ENCODE measurements around the gene PGLYRP3.

PGLYRP3 gene

GRCh38 chr1:153312570-153313186, at the start of gene PGLYRP3:
Gene PGLYRP3 (minus strand): TSS chr1:153312952. CDS start chr1:153310665, 2,287 bp downstream.
- DNase-seq: no peak

GRCh38 chr1:153362187-153362775, 49.5 kb upstream of the PGLYRP3 start:
- no peak for DNase-seq

- no peak for DNase-seq
Observed at GRCh38 chr1:153361480-153362109, 48.8 kb upstream of the PGLYRP3 start.

- DNase-seq: no peak
Observed at GRCh38 chr1:153360592-153361479, 48.1 kb upstream of the PGLYRP3 start.

GRCh38 chr1:153360190-153360589, 47.4 kb upstream of the PGLYRP3 start:
- no peak for DNase-seq

GRCh38 chr1:153359241-153359640, 46.5 kb upstream of the PGLYRP3 start:
- no peak for DNase-seq

DNA sequence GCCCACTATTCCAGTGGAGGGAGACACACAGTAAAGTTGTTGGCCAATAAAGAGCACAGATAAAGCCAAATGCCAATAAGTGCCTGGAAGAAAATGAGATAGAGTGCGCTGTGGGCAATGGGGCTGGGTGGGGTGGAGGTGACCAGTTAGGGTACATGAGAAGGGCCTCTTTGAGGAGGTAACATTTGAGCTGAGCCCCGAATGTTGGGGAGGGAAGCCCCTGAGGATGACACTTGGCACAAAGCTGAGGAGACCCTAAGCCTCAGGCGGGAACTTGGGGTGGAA, 45.9 kb upstream of the PGLYRP3 start:
- no peak for DNase-seq

DNA sequence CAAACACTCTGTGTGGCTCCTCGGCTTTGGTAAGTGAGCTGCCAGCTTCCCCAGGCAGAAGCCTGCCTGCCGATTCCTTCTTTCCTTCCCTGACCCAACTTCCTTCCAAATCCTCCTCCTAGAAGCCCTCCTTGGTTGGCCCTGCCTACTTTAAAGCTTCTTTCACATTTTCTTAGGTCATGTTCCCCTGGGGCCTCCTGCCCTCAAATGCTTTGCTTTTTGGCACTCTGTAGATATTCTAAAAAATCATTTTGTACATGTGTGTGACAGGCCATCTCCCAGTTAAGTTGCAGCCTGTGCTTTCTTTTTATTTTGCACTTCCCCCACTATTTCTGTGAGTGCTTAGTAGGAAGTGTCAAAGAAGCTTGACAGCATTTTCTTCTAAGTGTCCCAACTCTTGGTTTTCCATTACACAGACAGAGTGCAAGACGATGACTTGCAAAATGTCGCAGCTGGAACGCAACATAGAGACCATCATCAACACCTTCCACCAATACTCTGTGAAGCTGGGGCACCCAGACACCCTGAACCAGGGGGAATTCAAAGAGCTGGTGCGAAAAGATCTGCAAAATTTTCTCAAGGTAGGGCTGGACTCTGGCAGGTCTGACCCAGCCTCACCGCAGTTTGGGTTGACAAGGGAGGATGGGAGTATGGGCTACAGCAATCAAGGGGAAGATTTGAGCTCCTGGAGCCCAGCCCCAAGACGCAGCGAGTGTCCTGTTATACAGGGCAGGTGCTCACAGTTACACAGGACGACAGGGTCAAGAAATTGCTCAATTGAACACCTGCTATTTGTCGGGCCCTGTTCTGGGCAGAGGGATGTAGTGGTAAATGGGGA, 45.3 kb upstream of the PGLYRP3 start, which contains the start of gene S100A9:
TSS of gene S100A9 (plus strand) at position 2 of the 838 bp plus-strand sequence. CDS start at position 432, 430 bp downstream.
- no peak for DNase-seq

GRCh38 chr1:153357076-153357852, 44.5 kb upstream of the PGLYRP3 start:
- no peak for DNase-seq

DNA sequence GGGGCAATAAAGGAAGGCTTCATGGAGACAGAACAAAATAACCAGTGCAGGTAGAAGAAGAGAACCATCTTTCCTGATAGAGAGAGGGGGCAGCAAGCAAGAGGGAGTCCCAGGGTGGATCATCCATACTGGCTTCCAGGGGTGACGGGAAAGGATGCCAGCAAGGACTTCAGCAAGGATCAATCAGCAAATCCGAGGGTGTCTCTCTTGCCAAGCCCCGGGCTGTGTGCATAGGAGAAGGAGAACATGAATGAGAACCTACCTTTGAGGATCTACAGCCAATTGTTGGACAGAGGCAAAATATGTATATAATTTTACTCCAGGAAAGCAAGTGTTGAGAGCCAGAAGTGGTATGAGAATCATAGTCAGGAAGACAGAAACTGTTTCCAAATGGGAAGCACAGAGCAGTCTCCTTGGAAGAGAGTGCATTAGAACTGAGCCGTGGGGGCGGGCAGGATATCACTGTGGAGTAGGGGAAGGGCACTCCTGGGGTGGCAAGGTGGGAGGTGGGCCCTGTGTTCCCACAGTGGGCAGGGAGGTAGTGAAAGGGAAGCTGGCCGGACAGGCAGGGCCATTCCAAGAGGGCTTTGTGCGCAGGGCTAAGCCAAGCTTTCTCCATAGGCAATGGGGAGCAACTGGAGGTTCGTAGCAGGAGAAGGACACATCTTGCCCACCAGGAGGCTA, 43.8 kb upstream of the PGLYRP3 start:
- DNase-seq: no peak

GRCh38 chr1:153355445-153356071, 42.8 kb upstream of the PGLYRP3 start:
- DNase-seq: no peak

GRCh38 chr1:153354515-153355193, 41.9 kb upstream of the PGLYRP3 start:
- DNase-seq: no peak

DNA sequence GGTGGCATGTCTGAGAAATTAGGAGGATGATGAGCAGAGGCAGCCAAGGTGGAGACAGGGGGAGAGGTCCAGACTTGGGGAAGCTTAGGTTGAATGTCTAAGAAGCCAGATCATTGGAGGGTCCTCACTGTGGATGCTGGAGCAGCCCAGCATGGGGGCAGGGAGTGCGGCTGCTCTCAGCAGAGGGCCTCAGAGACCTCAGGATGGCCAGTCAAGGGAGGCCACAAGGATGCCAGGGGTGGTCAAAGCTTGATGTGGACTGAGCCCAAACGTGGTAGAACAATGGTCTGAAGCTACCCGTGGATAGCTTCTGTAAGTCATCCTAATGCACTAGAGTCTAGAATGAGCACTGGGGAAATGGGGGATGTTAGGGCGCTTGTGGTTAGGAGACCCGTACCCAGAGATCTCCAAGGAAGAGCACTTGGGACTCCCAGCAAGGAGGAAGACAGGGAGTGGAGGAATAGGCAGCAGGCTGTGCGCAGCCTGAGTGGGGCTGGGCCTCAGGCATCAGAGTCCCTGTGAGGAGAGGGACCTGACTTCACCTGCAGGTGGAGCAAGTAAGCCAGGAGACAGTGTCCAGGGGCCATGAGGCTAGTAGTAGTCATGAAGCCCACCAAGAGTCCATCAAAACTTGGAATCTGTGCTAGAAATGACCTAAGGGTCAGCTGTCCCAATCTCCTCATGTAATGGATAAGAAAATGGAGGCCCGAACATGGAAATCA, 40.6 kb upstream of the PGLYRP3 start:
- no peak for DNase-seq

DNA sequence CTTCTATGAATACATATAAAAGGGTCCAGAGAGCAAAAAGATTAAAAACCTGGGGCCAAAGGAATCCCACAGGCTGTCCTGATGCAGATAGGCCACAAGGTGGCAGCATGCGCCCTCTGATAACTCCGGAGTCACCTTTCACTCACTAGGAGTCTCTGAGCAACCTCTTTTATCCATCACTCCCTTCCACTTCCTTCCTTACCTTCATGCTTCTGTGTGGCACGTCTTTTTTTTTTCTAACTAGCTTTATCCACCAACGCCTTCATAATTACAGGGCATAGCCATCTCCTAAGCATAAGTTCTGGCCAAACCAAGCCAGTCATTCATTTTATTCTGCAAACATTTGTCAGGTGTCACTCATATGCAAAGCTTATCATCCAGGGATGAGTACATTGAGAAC, 39.8 kb upstream of the PGLYRP3 start:
- peak in 3 of 4 experiments; percentile 11 to 46 (median 14) for DNase-seq

GRCh38 chr1:153350321-153350957, 37.7 kb upstream of the PGLYRP3 start:
- DNase-seq: no peak

GRCh38 chr1:153349363-153350320, 36.9 kb upstream of the PGLYRP3 start:
- DNase-seq: no peak

Data from activated naive CD4-positive, alpha-beta T cell (primary cell).